PC-3 (cell line): ENCODE measurements around the gene SDC4.

ENCODE experiments used
- EZH2 ChIP-seq: fragments of 300-600 bp; sonication (generic); IDR thresholded peaks from one replicate; pipeline ENCODE4 v1.6.1; 2017; ENCODE audit warnings: antibody characterized with exemption, mild to moderate bottlenecking, low read length; ENCODE audit not compliant: unreplicated experiment
- EZH2phosphoT487 ChIP-seq: fragments of 300-600 bp; sonication (generic); IDR thresholded peaks from 2 replicates; pipeline ENCODE4 v1.6.1; 2018; ENCODE audit warnings: mild to moderate bottlenecking, antibody characterized with exemption, low read length, borderline replicate concordance
- TF ChIP-seq, protein P1 (sequence below): fragments of 300-600 bp; sonication (generic); conservative IDR thresholded peaks from 2 replicates; pipeline ENCODE4 v1.5.1; 2017; ENCODE audit warnings: antibody characterized with exemption, low read depth, mild to moderate bottlenecking, low read length

DNA sequence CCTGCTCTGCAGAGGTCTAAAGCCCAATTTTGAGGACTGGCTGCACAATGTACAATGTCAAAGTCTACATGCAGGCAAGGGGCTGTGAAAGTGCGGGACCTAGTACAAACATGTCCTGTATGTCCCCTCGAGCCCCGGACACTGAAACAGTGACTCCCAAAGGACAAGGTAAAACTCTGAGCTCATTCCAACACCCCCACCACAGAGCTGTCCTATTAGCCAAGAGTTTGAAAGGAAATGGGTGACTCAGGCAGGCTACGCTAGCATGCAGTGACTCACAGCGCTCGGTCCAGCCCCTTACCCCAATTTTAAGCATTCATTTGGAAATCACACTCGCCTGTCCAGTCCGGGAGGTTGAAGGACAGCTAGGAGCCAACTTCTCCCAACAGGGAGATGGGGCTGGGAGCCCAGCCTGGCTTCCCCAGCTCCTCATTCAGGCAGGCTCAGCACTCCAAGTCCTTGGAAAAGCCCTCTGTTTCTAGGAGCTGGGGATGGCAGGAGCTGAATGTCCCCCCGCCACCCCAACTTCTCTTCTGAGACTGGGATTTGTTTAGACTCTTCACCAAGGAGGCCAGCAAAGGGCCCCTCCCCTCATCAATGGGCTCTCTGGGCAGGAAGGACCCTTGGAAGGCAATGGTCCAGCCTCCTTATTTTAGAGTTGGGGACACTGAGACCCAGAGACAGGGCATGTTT lies 3.9 kb downstream of the SDC4 start:
- no peak for TF ChIP-seq EZH2
- TF ChIP-seq, protein P1, sequence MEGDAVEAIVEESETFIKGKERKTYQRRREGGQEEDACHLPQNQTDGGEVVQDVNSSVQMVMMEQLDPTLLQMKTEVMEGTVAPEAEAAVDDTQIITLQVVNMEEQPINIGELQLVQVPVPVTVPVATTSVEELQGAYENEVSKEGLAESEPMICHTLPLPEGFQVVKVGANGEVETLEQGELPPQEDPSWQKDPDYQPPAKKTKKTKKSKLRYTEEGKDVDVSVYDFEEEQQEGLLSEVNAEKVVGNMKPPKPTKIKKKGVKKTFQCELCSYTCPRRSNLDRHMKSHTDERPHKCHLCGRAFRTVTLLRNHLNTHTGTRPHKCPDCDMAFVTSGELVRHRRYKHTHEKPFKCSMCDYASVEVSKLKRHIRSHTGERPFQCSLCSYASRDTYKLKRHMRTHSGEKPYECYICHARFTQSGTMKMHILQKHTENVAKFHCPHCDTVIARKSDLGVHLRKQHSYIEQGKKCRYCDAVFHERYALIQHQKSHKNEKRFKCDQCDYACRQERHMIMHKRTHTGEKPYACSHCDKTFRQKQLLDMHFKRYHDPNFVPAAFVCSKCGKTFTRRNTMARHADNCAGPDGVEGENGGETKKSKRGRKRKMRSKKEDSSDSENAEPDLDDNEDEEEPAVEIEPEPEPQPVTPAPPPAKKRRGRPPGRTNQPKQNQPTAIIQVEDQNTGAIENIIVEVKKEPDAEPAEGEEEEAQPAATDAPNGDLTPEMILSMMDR: no peak
- TF ChIP-seq EZH2phosphoT487: no peak
